Panc1 (cell line): Measurements from ENCODE around the gene PARVB. TPM values are rescaled to one million over a fixed set of nuclear protein-coding genes. Genes with fewer than 3 reads are reported as not detected.

Experiments used
- ATAC-seq: fragments of 200-7000 bp; cut with Tn5 transposase; 2 replicates; pipeline ENCODE4 v1.9.1; 2020; ENCODE audit warnings: mild to moderate bottlenecking, moderate library complexity
- BruUV-seq: library from RNA; stranded (reverse); fragments of 400-500 nt; replicated peaks from 2 replicates; lab custom pipeline; 2021; lab: Mats Ljungman, UMichigan
- CTCF ChIA-PET: fragments of 300-600 bp; sonication (Branson Sonifier 250); formaldehyde crosslinking; loops from one replicate; lab custom pipeline; 2022; ENCODE audit warnings: antibody characterized with exemption; lab: Charles Lee
- POLR2A ChIA-PET: fragments of 300-600 bp; sonication (Branson Sonifier 250); formaldehyde crosslinking; loops from one replicate; lab custom pipeline; 2022; ENCODE audit warnings: antibody characterized with exemption; lab: Charles Lee
- DNase-seq: peaks from one replicate; pipeline ENCODE4 v3.0.0-alpha.2; 2010; ENCODE audit warnings: low read depth, low spot score
- H3K27ac ChIP-seq: 2 replicates; pipeline ENCODE4 v1.5.1; 2011; ENCODE audit warnings: mild to moderate bottlenecking, low read length, inconsistent platforms
- H3K27me3 ChIP-seq: fragments of 200-500 bp; sonication (Bioruptor generic); 2 replicates; pipeline ENCODE4 v1.6.0; 2014; ENCODE audit warnings: low read length, inconsistent platforms; ENCODE audit not compliant: control insufficient read depth, insufficient read depth
- H3K36me3 ChIP-seq: fragments of 200-500 bp; sonication (Bioruptor generic); 2 replicates; pipeline ENCODE4 v1.5.1; 2014; ENCODE audit warnings: inconsistent platforms, mild to moderate bottlenecking, low read length, moderate library complexity; ENCODE audit not compliant: control insufficient read depth, insufficient read depth
- H3K4me1 ChIP-seq: 2 replicates; pipeline ENCODE4 v1.5.1; 2011; ENCODE audit warnings: inconsistent platforms, mild to moderate bottlenecking, low read length, moderate library complexity; ENCODE audit not compliant: control insufficient read depth, insufficient read depth
- H3K4me3 ChIP-seq, 2 experiments: 2 replicates each; pipeline ENCODE4 v1.5.1; 2011 to 2012; ENCODE audit warnings: low read depth in 2 of 2, low read length in 2 of 2, mild to moderate bottlenecking in 2 of 2, inconsistent platforms in 1 of 2, moderate library complexity in 1 of 2
- H3K9me3 ChIP-seq: fragments of 200-500 bp; sonication (Bioruptor generic); 2 replicates; pipeline ENCODE4 v1.5.1; 2014; ENCODE audit warnings: low read depth, mild to moderate bottlenecking, inconsistent platforms, low read length, moderate library complexity; ENCODE audit not compliant: control insufficient read depth, insufficient read depth
- CTCF ChIP-seq: fragments of 450-650 bp; IDR thresholded peaks from 2 replicates; pipeline ENCODE4 v1.5.1; 2017; ENCODE audit warnings: mild to moderate bottlenecking
- POLR2AphosphoS5 ChIP-seq: IDR thresholded peaks from 2 replicates; pipeline ENCODE4 v1.6.1; 2012; ENCODE audit warnings: mild to moderate bottlenecking, low read depth, low read length, moderate library complexity
- REST ChIP-seq, 2 experiments: IDR thresholded peaks; 2 replicates each; pipeline ENCODE4 v1.6.1; 2011 to 2012; ENCODE audit warnings: low read depth in 2 of 2, control low read depth in 1 of 2, low read length in 1 of 2, mild to moderate bottlenecking in 1 of 2, moderate library complexity in 1 of 2; ENCODE audit not compliant: insufficient read depth in 1 of 2
- SIN3A ChIP-seq: IDR thresholded peaks from 2 replicates; pipeline ENCODE4 v1.6.1; 2012; ENCODE audit warnings: low read depth, mild to moderate bottlenecking, low read length, moderate library complexity, borderline replicate concordance; ENCODE audit not compliant: insufficient read depth
- TCF7L2 ChIP-seq: IDR thresholded peaks from 2 replicates; pipeline ENCODE4 v1.6.1; 2011; ENCODE audit warnings: mild to moderate bottlenecking, low read depth, low read length, inconsistent platforms
- in situ Hi-C: cut with HindIII; loops from 2 replicates; pipeline ENCODE4 v1.10.0; 2016; ENCODE audit warnings: low sequenced_read_pairs, low pct_unique_long_range_greater_than_20kb
- intact Hi-C: fragments of 100-400 bp; cut with micrococcal nuclease; formaldehyde crosslinking; loops from one replicate; pipeline ENCODE4 v1.10.0; 2022; ENCODE audit not compliant: unreplicated experiment
- total RNA-seq: library from RNA; stranded (reverse); gene quantifications from one replicate; pipeline ENCODE4 v1.2.1, GENCODE V29; 2021; ENCODE audit not compliant: unreplicated experiment

Gene PARVB
- total RNA-seq, 1 experiment from 2014 or later: 28.1 TPM

GRCh38 chr22:43988960-43989359 lies 35.1 kb upstream of the PARVB start:
- intact Hi-C loops: no loop called here
- Histone ChIP-seq H3K4me3 (no peak overlapping the region), H3K27ac (no peak overlapping the region), H3K36me3 (peaks cover 7% of the 10 kb centered on the region), H3K4me1 (no peaks in the 10 kb centered on the region), H3K27me3 (no peaks in the 10 kb centered on the region), H3K9me3 (no peaks in the 10 kb centered on the region)
- ChIA-PET POLR2A (no interaction called here), CTCF (interaction anchor here (0.7 kb wide), 1 partner anchor 635 kb away, joined by 5 read pairs; no protein-coding TSS in a partner anchor)
- TF ChIP-seq TCF7L2: no peak
- no peak for TF ChIP-seq POLR2AphosphoS5
- no peak for TF ChIP-seq REST (IDR thresholded peaks at IDR 0.05; ENCODE audit: insufficient read depth in 1 of 2, low read depth in 2 of 2, low read length in 1 of 2)
- TF ChIP-seq SIN3A: no peak
- no peak for TF ChIP-seq CTCF
- in situ Hi-C loops: no loop called here
- ATAC-seq: no peak
- no peak for DNase-seq
- no TSS peak for BruUV-seq

DNA sequence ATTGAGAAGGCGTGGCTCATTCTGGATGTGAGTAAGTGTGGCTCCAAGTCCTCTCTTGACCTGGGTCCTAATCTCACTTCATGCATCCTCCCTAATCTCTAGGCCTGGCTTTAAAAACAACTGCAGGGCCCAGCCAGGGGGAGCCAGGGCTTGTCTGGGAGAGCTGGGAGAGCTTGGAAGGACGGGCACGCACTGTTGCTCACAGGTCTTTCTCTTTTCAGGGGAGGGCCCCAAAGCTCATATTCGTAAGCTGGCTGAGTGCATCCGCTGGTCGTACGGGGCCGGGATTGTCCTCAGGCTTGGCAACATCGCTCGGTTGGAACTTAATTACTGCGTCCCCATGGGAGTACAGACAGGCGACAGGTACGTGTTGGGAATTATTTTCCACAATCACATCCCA lies 34.1 kb upstream of the PARVB start:
- intact Hi-C loops (loop anchor here (5.0 kb wide), 2 partner anchors 97 to 637 kb away; no protein-coding TSS in a partner anchor), in situ Hi-C loops (no loop called here)
- ATAC-seq: no peak
- TF ChIP-seq CTCF (no peak), REST (IDR thresholded peaks at IDR 0.05; ENCODE audit: insufficient read depth in 1 of 2, low read depth in 2 of 2, low read length in 1 of 2) (no peak), TCF7L2 (no peak), POLR2AphosphoS5 (no peak), SIN3A (no peak)
- POLR2A ChIA-PET: no interaction called here
- Histone ChIP-seq H3K9me3 (no peaks in the 10 kb centered on the region), H3K27ac (no peak overlapping the region), H3K4me1 (no peaks in the 10 kb centered on the region), H3K27me3 (no peaks in the 10 kb centered on the region), H3K36me3 (peaks cover 7% of the 10 kb centered on the region), H3K4me3 (no peak overlapping the region)
- DNase-seq: no peak
- CTCF ChIA-PET: interaction anchor here (0.6 to 1.4 kb wide), 2 partner anchors 96 to 1281 kb away, joined by 3 to 4 read pairs; no protein-coding TSS in a partner anchor
- BruUV-seq: no TSS peak
